Omental fat pad (tissue), 4 donors: ENCODE measurements around the gene SGF29. TPM values are rescaled to one million over a fixed set of nuclear protein-coding genes. Genes with fewer than 3 reads are reported as not detected.

Source experiments
- total RNA-seq, 4 donors: library from RNA; depleted of rRNA; stranded (reverse); fragments of >200 nt; gene quantifications; one replicate each; pipeline ENCODE4 v1.1.0, GENCODE V29; 2016

Gene SGF29
- total RNA-seq, 4 donors from 2014 or later, result 18.0 to 22.6 (median 19.1) TPM

Other genes starting within 250 kb of the SGF29 start
- 1 to 10 TPM in 3 of 4 donors, not detected in 1; 2.7 to 3.1 (median 3.1) TPM for gene NPIPB6, start 190.4 kb upstream of the SGF29 start, total RNA-seq
- gene EIF3CL, start 150.1 kb upstream of the SGF29 start, total RNA-seq, result 100 to 1,000 TPM; 135 to 173 (median 155) TPM
- not detected for gene NPIPB7, start 81.6 kb upstream of the SGF29 start, total RNA-seq
- 10 to 100 TPM; 20.1 to 28.9 (median 24.9) TPM for gene CLN3, start 61.8 kb upstream of the SGF29 start, total RNA-seq
- gene APOBR, start 59.3 kb upstream of the SGF29 start, total RNA-seq, result 10 to 100 TPM in 2 of 4 donors, 1 to 10 TPM in 2; 1.5 to 15.6 (median 7.6) TPM
- gene IL27, start 47.1 kb upstream of the SGF29 start, total RNA-seq, result under 1 TPM in 1 of 4 donors, not detected in 3; 0.48 TPM
- gene NUPR1, start 14.9 kb upstream of the SGF29 start, total RNA-seq, result 10 to 100 TPM; 20.2 to 56.4 (median 40.1) TPM
- 1 to 10 TPM in 3 of 4 donors, under 1 TPM in 1; 0.79 to 5.0 (median 2.4) TPM for gene SULT1A2, start 43.1 kb downstream of the SGF29 start, total RNA-seq
- gene SULT1A1, start 56.1 kb downstream of the SGF29 start, total RNA-seq, result 10 to 100 TPM; 44.1 to 80.8 (median 56.7) TPM
- gene NPIPB8, start 84.1 kb downstream of the SGF29 start, total RNA-seq, result not detected
- gene EIF3C, start 157.5 kb downstream of the SGF29 start, total RNA-seq, result 100 to 1,000 TPM; 125 to 198 (median 183) TPM
- 10 to 100 TPM in 2 of 4 donors, 1 to 10 TPM in 2; 3.2 to 18.4 (median 7.3) TPM for gene NPIPB9, start 197.9 kb downstream of the SGF29 start, total RNA-seq